ENCODE data around the gene SLC16A7. TPM values are rescaled to one million over a fixed set of nuclear protein-coding genes. Genes with fewer than 3 reads are reported as not detected.

The SLC16A7 gene
- polyA plus RNA-seq: 4.2 TPM
- long read RNA-seq, donor 1: 0 reads
- long read RNA-seq, donor 2: 0 reads
- long read RNA-seq, donor 3: 0 reads
- long read RNA-seq, donor 4: 0 reads
- long read RNA-seq, donor 5, partial matches to known transcripts: 0 of 1 reads
- long read RNA-seq, donor 5, other reads (novel, unspliced or antisense): 0 of 1 reads
- long read RNA-seq, donor 6, partial matches to known transcripts: 0 of 1 reads
- long read RNA-seq, donor 6, other reads (novel, unspliced or antisense): 0 of 1 reads
- long read RNA-seq, donor 7: 0 reads
- long read RNA-seq, donor 8: 0 reads
- long read RNA-seq, donor 9, partial matches to known transcripts: 0 of 1 reads
- long read RNA-seq, donor 9, other reads (novel, unspliced or antisense): 0 of 1 reads
- long read RNA-seq, donor 10, partial matches to known transcripts: 0 of 1 reads
- long read RNA-seq, donor 10, other reads (novel, unspliced or antisense): 0 of 1 reads
- long read RNA-seq, donor 11, partial matches to known transcripts: 0 of 1 reads
- long read RNA-seq, donor 11, other reads (novel, unspliced or antisense): 0 of 1 reads

GRCh38 chr12:59595883-59596540 lies at the start of gene SLC16A7:
Gene SLC16A7, plus strand, starts transcription at chr12:59596029. Its CDS starts 108,773 bp downstream, at chr12:59704802.
- H3K36me3 ChIP-seq (ENCODE audit: control insufficient read depth, insufficient read depth, low read length): no peaks in the 10 kb centered on the region
- H3K27me3 ChIP-seq (ENCODE audit: control insufficient read depth, insufficient read depth, low read length): no peaks in the 10 kb centered on the region
- DNase-seq: peak; percentile 76 to 82
- H3K4me3 ChIP-seq (ENCODE audit: low read length): peak within 1 kb of the TSS; percentile 66
- peak within 1 kb of the TSS; percentile 82 for H3K27ac ChIP-seq (ENCODE audit: low read length)
- H3K4me1 ChIP-seq (ENCODE audit: control insufficient read depth, insufficient read depth, low read length): peaks cover 5% of the 10 kb centered on the region
- WGBS (ENCODE audit: insufficient coverage, low lambda C conversion rate): no CpG with 5 or more reads among the region's 61 CpGs
- peaks cover 3% of the 10 kb centered on the region for H3K9me3 ChIP-seq (ENCODE audit: control insufficient read depth, low read depth, low read length)

GRCh38 chr12:59548930-59549329 lies 46.9 kb upstream of the SLC16A7 start:
- WGBS (ENCODE audit: insufficient coverage, low lambda C conversion rate): no CpG with 5 or more reads among the region's 3 CpGs
- Histone ChIP-seq H3K4me1 (ENCODE audit: control insufficient read depth, insufficient read depth, low read length) (no peaks in the 10 kb centered on the region), H3K27ac (ENCODE audit: low read length) (no peak overlapping the region), H3K27me3 (ENCODE audit: control insufficient read depth, insufficient read depth, low read length) (no peaks in the 10 kb centered on the region), H3K4me3 (ENCODE audit: low read length) (no peak overlapping the region), H3K9me3 (ENCODE audit: control insufficient read depth, low read depth, low read length) (no peaks in the 10 kb centered on the region), H3K36me3 (ENCODE audit: control insufficient read depth, insufficient read depth, low read length) (no peaks in the 10 kb centered on the region)
- DNase-seq: no peak

- H3K36me3 ChIP-seq (ENCODE audit: control insufficient read depth, insufficient read depth, low read length): no peaks in the 10 kb centered on the region
- 83% methylated on average over 1 of the region's 2 CpGs for WGBS (ENCODE audit: insufficient coverage, low lambda C conversion rate)
- no peak for DNase-seq
These were observed 36.1 kb upstream of the SLC16A7 start for GRCh38 chr12:59559696-59560095.

GRCh38 chr12:59570145-59570544 lies 25.7 kb upstream of the SLC16A7 start:
- no peak overlapping the region for H3K4me3 ChIP-seq (ENCODE audit: low read length)
- H3K4me1 ChIP-seq (ENCODE audit: control insufficient read depth, insufficient read depth, low read length): no peaks in the 10 kb centered on the region
- no peaks in the 10 kb centered on the region for H3K9me3 ChIP-seq (ENCODE audit: control insufficient read depth, low read depth, low read length)
- H3K27me3 ChIP-seq (ENCODE audit: control insufficient read depth, insufficient read depth, low read length): no peaks in the 10 kb centered on the region
- 100% methylated on average over 2 of the region's 5 CpGs for WGBS (ENCODE audit: insufficient coverage, low lambda C conversion rate)
- no peak overlapping the region for H3K27ac ChIP-seq (ENCODE audit: low read length)
- no peaks in the 10 kb centered on the region for H3K36me3 ChIP-seq (ENCODE audit: control insufficient read depth, insufficient read depth, low read length)
- DNase-seq: no peak

More at GRCh38 chr12:59559696-59560095, 36.1 kb upstream of the SLC16A7 start:
- no peak overlapping the region for H3K4me3 ChIP-seq (ENCODE audit: low read length)
- no peaks in the 10 kb centered on the region for H3K27me3 ChIP-seq (ENCODE audit: control insufficient read depth, insufficient read depth, low read length)
- no peaks in the 10 kb centered on the region for H3K9me3 ChIP-seq (ENCODE audit: control insufficient read depth, low read depth, low read length)
- no peaks in the 10 kb centered on the region for H3K4me1 ChIP-seq (ENCODE audit: control insufficient read depth, insufficient read depth, low read length)
- H3K27ac ChIP-seq (ENCODE audit: low read length): no peak overlapping the region

- no peaks in the 10 kb centered on the region for H3K4me1 ChIP-seq (ENCODE audit: control insufficient read depth, insufficient read depth, low read length)
- no peaks in the 10 kb centered on the region for H3K36me3 ChIP-seq (ENCODE audit: control insufficient read depth, insufficient read depth, low read length)
- no peak for DNase-seq
- no peak overlapping the region for H3K4me3 ChIP-seq (ENCODE audit: low read length)
- no peaks in the 10 kb centered on the region for H3K27me3 ChIP-seq (ENCODE audit: control insufficient read depth, insufficient read depth, low read length)
- no peaks in the 10 kb centered on the region for H3K9me3 ChIP-seq (ENCODE audit: control insufficient read depth, low read depth, low read length)
- H3K27ac ChIP-seq (ENCODE audit: low read length): no peak overlapping the region
These were observed 21.4 kb upstream of the SLC16A7 start for GRCh38 chr12:59574406-59574805.

GRCh38 chr12:59575826-59576225 lies 20.0 kb upstream of the SLC16A7 start:
- Histone ChIP-seq H3K4me3 (ENCODE audit: low read length) (no peak overlapping the region), H3K9me3 (ENCODE audit: control insufficient read depth, low read depth, low read length) (no peaks in the 10 kb centered on the region), H3K4me1 (ENCODE audit: control insufficient read depth, insufficient read depth, low read length) (no peaks in the 10 kb centered on the region), H3K27ac (ENCODE audit: low read length) (no peak overlapping the region), H3K27me3 (ENCODE audit: control insufficient read depth, insufficient read depth, low read length) (no peaks in the 10 kb centered on the region), H3K36me3 (ENCODE audit: control insufficient read depth, insufficient read depth, low read length) (no peaks in the 10 kb centered on the region)
- WGBS (ENCODE audit: insufficient coverage, low lambda C conversion rate): 80% methylated on average over 1 of the region's 2 CpGs
- DNase-seq: no peak

GRCh38 chr12:59578254-59578653 lies 17.6 kb upstream of the SLC16A7 start:
- Histone ChIP-seq H3K36me3 (ENCODE audit: control insufficient read depth, insufficient read depth, low read length) (no peaks in the 10 kb centered on the region), H3K27ac (ENCODE audit: low read length) (no peak overlapping the region), H3K4me3 (ENCODE audit: low read length) (no peak overlapping the region), H3K9me3 (ENCODE audit: control insufficient read depth, low read depth, low read length) (no peaks in the 10 kb centered on the region), H3K27me3 (ENCODE audit: control insufficient read depth, insufficient read depth, low read length) (no peaks in the 10 kb centered on the region), H3K4me1 (ENCODE audit: control insufficient read depth, insufficient read depth, low read length) (no peaks in the 10 kb centered on the region)
- 56% methylated on average over 1 of the region's 1 CpG for WGBS (ENCODE audit: insufficient coverage, low lambda C conversion rate)
- no peak for DNase-seq

- no CpG with 5 or more reads among the region's 2 CpGs for WGBS (ENCODE audit: insufficient coverage, low lambda C conversion rate)
- Histone ChIP-seq H3K9me3 (ENCODE audit: control insufficient read depth, low read depth, low read length) (no peaks in the 10 kb centered on the region), H3K36me3 (ENCODE audit: control insufficient read depth, insufficient read depth, low read length) (no peaks in the 10 kb centered on the region), H3K4me3 (ENCODE audit: low read length) (no peak overlapping the region), H3K27ac (ENCODE audit: low read length) (no peak overlapping the region), H3K27me3 (ENCODE audit: control insufficient read depth, insufficient read depth, low read length) (no peaks in the 10 kb centered on the region), H3K4me1 (ENCODE audit: control insufficient read depth, insufficient read depth, low read length) (no peaks in the 10 kb centered on the region)
- no peak for DNase-seq
These were observed 16.2 kb upstream of the SLC16A7 start for GRCh38 chr12:59579631-59580030.

GRCh38 chr12:59580050-59580449 lies 15.8 kb upstream of the SLC16A7 start:
- DNase-seq: no peak
- Histone ChIP-seq H3K4me3 (ENCODE audit: low read length) (no peak overlapping the region), H3K4me1 (ENCODE audit: control insufficient read depth, insufficient read depth, low read length) (no peaks in the 10 kb centered on the region), H3K27me3 (ENCODE audit: control insufficient read depth, insufficient read depth, low read length) (no peaks in the 10 kb centered on the region), H3K36me3 (ENCODE audit: control insufficient read depth, insufficient read depth, low read length) (no peaks in the 10 kb centered on the region), H3K27ac (ENCODE audit: low read length) (no peak overlapping the region), H3K9me3 (ENCODE audit: control insufficient read depth, low read depth, low read length) (no peaks in the 10 kb centered on the region)
- WGBS (ENCODE audit: insufficient coverage, low lambda C conversion rate): 63% methylated on average over 2 of the region's 2 CpGs

- no peaks in the 10 kb centered on the region for H3K27me3 ChIP-seq (ENCODE audit: control insufficient read depth, insufficient read depth, low read length)
- no peaks in the 10 kb centered on the region for H3K4me1 ChIP-seq (ENCODE audit: control insufficient read depth, insufficient read depth, low read length)
- 67% methylated on average over 1 of the region's 1 CpG for WGBS (ENCODE audit: insufficient coverage, low lambda C conversion rate)
- no peak overlapping the region for H3K4me3 ChIP-seq (ENCODE audit: low read length)
- no peak for DNase-seq
- no peaks in the 10 kb centered on the region for H3K9me3 ChIP-seq (ENCODE audit: control insufficient read depth, low read depth, low read length)
- no peak overlapping the region for H3K27ac ChIP-seq (ENCODE audit: low read length)
- no peaks in the 10 kb centered on the region for H3K36me3 ChIP-seq (ENCODE audit: control insufficient read depth, insufficient read depth, low read length)
These were observed 12.7 kb upstream of the SLC16A7 start for GRCh38 chr12:59583003-59583712.
